ENCODE results near the gene PGAP6. TPM values are rescaled to one million over a fixed set of nuclear protein-coding genes. Genes with fewer than 3 reads are reported as not detected.

PGAP6 gene
- total RNA-seq, 1 experiment from 2014 or later: 128 TPM

- ATAC-seq (no peak), DNase-seq (ENCODE audit: low read depth, low spot score) (no peak)
- POLR2A ChIA-PET: interaction anchor here (0.5 kb wide), 1 partner anchor 63 kb away, joined by 4 read pairs; no protein-coding TSS in a partner anchor
- no TSS peak for BruUV-seq (replicated peaks)
- Histone ChIP-seq H3K4me3 (ENCODE audit: low read depth in 2 of 2, low read length in 2 of 2) (no peak overlapping the region), H3K27me3 (ENCODE audit: control insufficient read depth, insufficient read depth, low read length) (no peaks in the 10 kb centered on the region), H3K36me3 (ENCODE audit: control insufficient read depth, insufficient read depth, low read length) (no peaks in the 10 kb centered on the region; the same call in 1 of the 2 replicates), H3K9me3 (ENCODE audit: control insufficient read depth, insufficient read depth, low read depth, low read length) (no peaks in the 10 kb centered on the region), H3K4me1 (ENCODE audit: control insufficient read depth, insufficient read depth, low read length) (peaks cover 17% of the 10 kb centered on the region), H3K27ac (ENCODE audit: low read length) (peak overlapping the region; percentile 80; the same call in 1 of the 2 replicates)
- in situ Hi-C loops (cut with HindIII; ENCODE audit: low pct_unique_long_range_greater_than_20kb, low sequenced_read_pairs) (no loop called here), intact Hi-C loops (cut with micrococcal nuclease; ENCODE audit: unreplicated experiment) (no loop called here)
- TF ChIP-seq POLR2AphosphoS5 (IDR thresholded peaks at IDR 0.05; ENCODE audit: low read depth, low read length): no peak
- TF ChIP-seq REST (IDR thresholded peaks at IDR 0.05; ENCODE audit: insufficient read depth in 1 of 2, low read depth in 2 of 2, low read length in 1 of 2): no peak
- TF ChIP-seq TCF7L2 (IDR thresholded peaks at IDR 0.05; ENCODE audit: low read depth, low read length): no peak
- no peak for TF ChIP-seq SIN3A (IDR thresholded peaks at IDR 0.05; ENCODE audit: borderline replicate concordance, insufficient read depth, low read depth, low read length)
- TF ChIP-seq CTCF (IDR thresholded peaks at IDR 0.05): no peak
- CTCF ChIA-PET: interaction anchor here (0.6 kb wide), 1 partner anchor 265 kb away, joined by 4 read pairs; no protein-coding TSS in a partner anchor
These were observed 10.1 kb downstream of the PGAP6 start for GRCh38 chr16:371515-372301.

GRCh38 chr16:370979-371514 lies 10.7 kb downstream of the PGAP6 start:
- intact Hi-C loops (cut with micrococcal nuclease; ENCODE audit: unreplicated experiment) (no loop called here), in situ Hi-C loops (cut with HindIII; ENCODE audit: low pct_unique_long_range_greater_than_20kb, low sequenced_read_pairs) (no loop called here)
- ChIA-PET POLR2A (no interaction called here), CTCF (interaction anchor here (0.6 kb wide), 1 partner anchor 266 kb away, joined by 4 read pairs; no protein-coding TSS in a partner anchor)
- ATAC-seq: peak; percentile 42
- no TSS peak for BruUV-seq (replicated peaks)
- Histone ChIP-seq H3K27ac (ENCODE audit: low read length) (peak overlapping the region; percentile 80), H3K9me3 (ENCODE audit: control insufficient read depth, insufficient read depth, low read depth, low read length) (no peaks in the 10 kb centered on the region), H3K27me3 (ENCODE audit: control insufficient read depth, insufficient read depth, low read length) (no peaks in the 10 kb centered on the region), H3K4me3 (ENCODE audit: low read depth in 2 of 2, low read length in 2 of 2) (peak overlapping the region; percentile 34 to 41), H3K4me1 (ENCODE audit: control insufficient read depth, insufficient read depth, low read length) (peaks cover 17% of the 10 kb centered on the region), H3K36me3 (ENCODE audit: control insufficient read depth, insufficient read depth, low read length) (no peaks in the 10 kb centered on the region; the same call in 1 of the 2 replicates)
- DNase-seq (ENCODE audit: low read depth, low spot score): no peak
- TF ChIP-seq TCF7L2 (IDR thresholded peaks at IDR 0.05; ENCODE audit: low read depth, low read length) (no peak), POLR2AphosphoS5 (IDR thresholded peaks at IDR 0.05; ENCODE audit: low read depth, low read length) (no peak), CTCF (IDR thresholded peaks at IDR 0.05) (no peak), SIN3A (IDR thresholded peaks at IDR 0.05; ENCODE audit: borderline replicate concordance, insufficient read depth, low read depth, low read length) (no peak), REST (IDR thresholded peaks at IDR 0.05; ENCODE audit: insufficient read depth in 1 of 2, low read depth in 2 of 2, low read length in 1 of 2) (no peak)
